Neural crest cell (in vitro differentiated cells): ENCODE results near the gene WDR33. TPM values are rescaled to one million over a fixed set of nuclear protein-coding genes. Genes with fewer than 3 reads are reported as not detected.
"Not testable (repeated sequence)": the region's sequence is repeated elsewhere in the genome, so short reads cannot be mapped to it uniquely, and the experiment has no call there.

ENCODE experiments used
- DNase-seq: peaks from one replicate; pipeline ENCODE4 v3.0.0; 2021; ENCODE audit warnings: low read depth, mixed read lengths, low spot score
- H3K27ac Mint-ChIP-seq: one replicate; pipeline ENCODE4 v1.8.0; 2021; ENCODE audit warnings: mild to moderate bottlenecking, mixed read lengths; ENCODE audit not compliant: unreplicated experiment
- H3K27me3 Mint-ChIP-seq: 2 replicates; pipeline ENCODE4 v1.8.0; 2021; ENCODE audit warnings: low read depth, mild to moderate bottlenecking, mixed read lengths
- H3K36me3 Mint-ChIP-seq: 2 replicates; pipeline ENCODE4 v1.8.0; 2021; ENCODE audit warnings: low read depth, mild to moderate bottlenecking, mixed read lengths
- H3K4me1 Mint-ChIP-seq: 2 replicates; pipeline ENCODE4 v1.8.0; 2021; ENCODE audit warnings: mixed read lengths
- H3K4me3 Mint-ChIP-seq: one replicate; pipeline ENCODE4 v1.8.0; 2021; ENCODE audit warnings: mild to moderate bottlenecking, mixed read lengths
- H3K9me3 Mint-ChIP-seq: 2 replicates; pipeline ENCODE4 v1.8.0; 2021; ENCODE audit warnings: mixed read lengths
- CTCF ChIP-seq: fragments of 200-600 bp; sonication (generic); conservative IDR thresholded peaks from 2 replicates; pipeline ENCODE4 v1.5.0; 2021; ENCODE audit warnings: antibody characterized with exemption, mild to moderate bottlenecking
- total RNA-seq: library from RNA; stranded (reverse); gene quantifications from 2 replicates; pipeline ENCODE4 v1.2.1, GENCODE V29; 2021

WDR33 gene
- total RNA-seq, 1 donor from 2014 or later, result 72.4 TPM

GRCh38 chr2:127759931-127760330 lies 51.0 kb downstream of the WDR33 start:
- no peaks in the 10 kb centered on the region for H3K27me3 Mint-ChIP-seq
- no peak for TF ChIP-seq CTCF
- peaks cover 9% of the 10 kb centered on the region for H3K36me3 Mint-ChIP-seq
- DNase-seq, result no peak
- no peaks in the 10 kb centered on the region for H3K9me3 Mint-ChIP-seq
- H3K4me1 Mint-ChIP-seq, result no peaks in the 10 kb centered on the region
- no peak overlapping the region for H3K4me3 Mint-ChIP-seq
- H3K27ac Mint-ChIP-seq, result no peak overlapping the region

GRCh38 chr2:127754186-127754585 lies 56.8 kb downstream of the WDR33 start:
- no peak overlapping the region for H3K27ac Mint-ChIP-seq
- no peaks in the 10 kb centered on the region for H3K4me1 Mint-ChIP-seq

GRCh38 chr2:127753374-127753773 lies 57.6 kb downstream of the WDR33 start:
- no peak for TF ChIP-seq CTCF
- H3K27me3 Mint-ChIP-seq, result no peaks in the 10 kb centered on the region

More at GRCh38 chr2:127754186-127754585, 56.8 kb downstream of the WDR33 start:
- no peak for TF ChIP-seq CTCF
- H3K27me3 Mint-ChIP-seq, result no peaks in the 10 kb centered on the region
- H3K36me3 Mint-ChIP-seq, result no peaks in the 10 kb centered on the region
- H3K9me3 Mint-ChIP-seq, result no peaks in the 10 kb centered on the region
- H3K4me3 Mint-ChIP-seq, result no peak overlapping the region
- DNase-seq, result no peak

GRCh38 chr2:127749537-127749936 lies 61.4 kb downstream of the WDR33 start:
- not testable (repeated sequence) for DNase-seq, H3K4me3 Mint-ChIP-seq, H3K9me3 Mint-ChIP-seq, H3K4me1 Mint-ChIP-seq, H3K27me3 Mint-ChIP-seq, H3K36me3 Mint-ChIP-seq, H3K27ac Mint-ChIP-seq

More at GRCh38 chr2:127753374-127753773, 57.6 kb downstream of the WDR33 start:
- DNase-seq, result no peak
- H3K36me3 Mint-ChIP-seq, result no peaks in the 10 kb centered on the region
- H3K9me3 Mint-ChIP-seq, result no peaks in the 10 kb centered on the region
- no peaks in the 10 kb centered on the region for H3K4me1 Mint-ChIP-seq
- H3K4me3 Mint-ChIP-seq, result no peak overlapping the region
- no peak overlapping the region for H3K27ac Mint-ChIP-seq

GRCh38 chr2:127747621-127748020 lies 63.4 kb downstream of the WDR33 start:
- H3K4me1 Mint-ChIP-seq, result no peaks in the 10 kb centered on the region
- H3K36me3 Mint-ChIP-seq, result peaks cover 6% of the 10 kb centered on the region
- H3K4me3 Mint-ChIP-seq, result no peak overlapping the region
- TF ChIP-seq CTCF, result no peak
- no peaks in the 10 kb centered on the region for H3K9me3 Mint-ChIP-seq
- no peak for DNase-seq
- no peaks in the 10 kb centered on the region for H3K27me3 Mint-ChIP-seq
- H3K27ac Mint-ChIP-seq, result no peak overlapping the region

DNA sequence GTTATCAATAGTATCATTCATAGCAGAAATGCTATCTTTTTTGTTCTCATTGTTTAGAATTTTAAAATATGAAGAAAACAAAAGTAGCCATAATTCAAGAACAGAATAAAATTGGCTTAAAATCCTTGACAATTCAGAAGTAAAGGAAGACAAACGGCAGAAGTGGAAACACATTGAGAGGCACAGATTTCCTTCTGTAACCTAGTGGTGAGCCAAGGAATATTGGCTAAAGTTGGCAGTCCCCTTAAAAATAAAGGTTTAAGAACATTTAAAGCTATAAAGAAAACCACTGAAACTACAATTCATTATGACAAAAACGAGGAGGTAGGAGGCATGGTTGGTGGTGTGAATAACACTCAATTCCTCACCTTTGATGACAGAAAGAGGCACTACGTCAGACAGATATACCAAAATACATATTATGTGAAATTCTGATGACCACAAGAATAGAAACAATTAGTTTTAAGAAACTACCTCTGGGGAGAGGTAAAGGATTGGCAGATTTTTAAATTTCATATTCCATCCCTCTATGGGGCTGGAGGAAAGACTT lies 67.4 kb downstream of the WDR33 start:
- Mint-ChIP-seq H3K36me3 (peaks cover 9% of the 10 kb centered on the region), H3K9me3 (no peaks in the 10 kb centered on the region), H3K27ac (no peak overlapping the region), H3K27me3 (no peaks in the 10 kb centered on the region), H3K4me1 (peaks cover 9% of the 10 kb centered on the region), H3K4me3 (no peak overlapping the region)
- no peak for TF ChIP-seq CTCF
- DNase-seq, result no peak
